ENCODE measurements around the gene PTCD1.

GRCh38 chr7:99396418-99397296, 41.9 kb downstream of the PTCD1 start:
- TF ChIP-seq CTCF (IDR thresholded peaks at IDR 0.05) (no peak), EP300 (IDR thresholded peaks at IDR 0.05) (no peak)

All from ovary (tissue), 3 donors.